Adrenal gland (tissue), 19 donors: ENCODE measurements around the gene FGF19. TPM values are rescaled to one million over a fixed set of nuclear protein-coding genes. Genes with fewer than 3 reads are reported as not detected.

Experiments used
- DNase-seq, 7 donors: peaks; one replicate each; pipeline ENCODE4 v3.0.0-alpha.2; 2019 to 2020
- H3K27ac ChIP-seq, 5 donors: fragments of 200-600 bp; sonication (generic) in 4 of 5; 1 replicate in 3 of 5; 2 replicates in 2 of 5; pipeline versions ENCODE4 v1.5.1 to v1.8.0; 2016 to 2020; ENCODE audit warnings: mild to moderate bottlenecking in 1 of 5
- H3K27me3 ChIP-seq: fragments of 200-600 bp; 2 replicates; pipeline ENCODE4 v1.8.0; 2021
- H3K36me3 ChIP-seq, 2 donors: fragments of 200-600 bp; replicated peaks in 1 of 2; 1 replicate in 1 of 2; 2 replicates in 1 of 2; pipeline versions ENCODE4 v1.5.1 to v1.8.0; 2018 to 2022
- H3K4me1 ChIP-seq, 2 donors: fragments of 200-600 bp; replicated peaks in 1 of 2; 1 replicate in 1 of 2; 2 replicates in 1 of 2; pipeline versions ENCODE4 v1.5.1 to v1.8.0; 2018 to 2021
- H3K4me3 ChIP-seq, 4 donors: fragments of 200-600 bp; sonication (generic) in 3 of 4; one replicate each; pipeline ENCODE4 v1.5.1; 2016 to 2018
- H3K9me3 ChIP-seq, 3 donors: fragments of 200-600 bp; sonication (generic) in 1 of 3; replicated peaks in 1 of 3; 1 replicate in 2 of 3; 2 replicates in 1 of 3; pipeline versions ENCODE4 v1.5.1 to v1.8.0; 2016 to 2021
- CTCF ChIP-seq, 6 experiments: fragments of 450-650 bp in 4 of 6; fragments of 200-600 bp in 2 of 6; sonication (generic) in 1 of 6; IDR thresholded peaks; 1 replicate in 5 of 6; 2 replicates in 1 of 6; pipeline versions ENCODE4 v1.5.1 to v1.8.0; 2016 to 2021; ENCODE audit warnings: antibody characterized with exemption in 6 of 6, mild to moderate bottlenecking in 2 of 6, moderate library complexity in 1 of 6
- POLR2A ChIP-seq, 2 donors: fragments of 450-650 bp; IDR thresholded peaks; one replicate each; pipeline ENCODE4 v1.6.1; 2017; ENCODE audit warnings: antibody characterized with exemption in 2 of 2, mild to moderate bottlenecking in 2 of 2, moderate library complexity in 1 of 2
- WGBS, 4 donors: extraction: QIAGEN DNeasy Blood & Tissue Kit in 2 of 4; methylation state at CpG; one replicate each; pipeline versions ENCODE4 v1.1.5 to v1.1.7; 2013 to 2017; 5-methylcytosine and 5-hydroxymethylcytosine counted together
- intact Hi-C, 2 donors: fragments of 100-400 bp; cut with DNase I; formaldehyde crosslinking; loops; one replicate each; pipeline versions ENCODE4 v1.14.1 to v1.15.0; 2022 to 2023
- long read RNA-seq, 10 donors: library from polyadenylated mRNA in 3 of 10; unstranded in 2 of 10; stranded (forward) in 1 of 10; transcript quantifications; one replicate each; pipeline ENCODE4 v2.0.0 and lab custom pipeline, GENCODE V29; 2021 to 2026
- polyA plus RNA-seq, 3 donors: library from polyadenylated mRNA; stranded (reverse); fragments of 200-250 nt in 2 of 3; fragments of 350-450 nt in 1 of 3; fragmentation: Illumina TruSeq in 1 of 3; extraction: RNeasy Lipid Tissue Mini Kit (QIAGEN cat#74804) in 1 of 3; gene quantifications; one replicate each; pipeline ENCODE4 v1.2.3, GENCODE V29; 2013 to 2014
- total RNA-seq, 9 donors: library from RNA; depleted of rRNA in 4 of 9; stranded (reverse); fragments of >200 nt in 4 of 9; fragments of 120-200 nt in 1 of 9; fragmentation: NEBNext Ultra II Directional in 1 of 9; extraction: Animal tissue kit (Norgen Biotek cat#: 25700) in 1 of 9; gene quantifications; one replicate each; pipeline versions ENCODE4 v1.1.0 to v1.2.4, GENCODE V29; 2013 to 2023
- donor health status: healthy with polysubstance abuse.
- donor health status: Bipolar disorder and iron deficiency.
- donor health status: DM: yes; HTN: yes; CAD: no.
- donor health status: DM: no; HTN: no; CAD: no.
- donor health status: DM: no; HTN: no; CAD: no.
- donor health status: DM: yes; HTN: yes; CAD: no.

The FGF19 gene
- total RNA-seq (not detected), polyA plus RNA-seq (not detected)
- long read RNA-seq, donor 1: 0 reads
- long read RNA-seq, donor 2: 0 reads
- long read RNA-seq, donor 3: 0 reads
- long read RNA-seq, donor 4: 0 reads
- long read RNA-seq, donor 5: 0 reads
- long read RNA-seq, donor 6: 0 reads
- long read RNA-seq, donor 7: 0 reads
- long read RNA-seq, donor 8: 0 reads
- long read RNA-seq, donor 9: 0 reads
- long read RNA-seq, donor 10: 0 reads

- Histone ChIP-seq H3K4me3 (no peak within 1 kb of the TSS), H3K9me3 (no peaks in the 10 kb centered on the region), H3K27ac (no peak within 1 kb of the TSS), H3K36me3 (no peaks in the 10 kb centered on the region), H3K4me1 (peaks cover 0 to 9% of the 10 kb centered on the region in 2 donors), H3K27me3 (peaks cover 67% of the 10 kb centered on the region)
- no peak for TF ChIP-seq CTCF (IDR thresholded peaks at IDR 0.05)
- no peak for TF ChIP-seq POLR2A (IDR thresholded peaks at IDR 0.05)
- intact Hi-C loops: no loop called here
- WGBS, 4 donors: 0 to 1% (median 1%) methylated on average over 9 to 67 of the region's 67 CpGs; no CpG with 5 or more reads in 1 of the 4 donors
- DNase-seq: no peak
Observed at GRCh38 chr11:69703768-69704507, at the start of gene FGF19. FGF19 (minus strand) TSS chr11:69704022; CDS start chr11:69703876, 146 bp downstream.

GRCh38 chr11:69752890-69753289 is 49.1 kb upstream of the FGF19 start:
- WGBS, 4 donors: 37 to 59% (median 50%) methylated on average over 2 to 4 of the region's 4 CpGs
- Histone ChIP-seq H3K27me3 (no peaks in the 10 kb centered on the region), H3K27ac (no peak overlapping the region), H3K4me3 (no peak overlapping the region), H3K36me3 (no peaks in the 10 kb centered on the region), H3K9me3 (no peaks in the 10 kb centered on the region), H3K4me1 (no peaks in the 10 kb centered on the region)
- DNase-seq: no peak
- intact Hi-C loops: no loop called here
- TF ChIP-seq CTCF (IDR thresholded peaks at IDR 0.05): no peak
- TF ChIP-seq POLR2A (IDR thresholded peaks at IDR 0.05): no peak

- Histone ChIP-seq H3K4me3 (no peak overlapping the region), H3K4me1 (no peaks in the 10 kb centered on the region), H3K27me3 (no peaks in the 10 kb centered on the region), H3K36me3 (no peaks in the 10 kb centered on the region), H3K27ac (no peak overlapping the region), H3K9me3 (no peaks in the 10 kb centered on the region)
- DNase-seq: no peak
- intact Hi-C loops: no loop called here
- 73 to 80% (median 76%) methylated on average over 8 to 11 of the region's 11 CpGs for WGBS, 4 donors
- TF ChIP-seq POLR2A (IDR thresholded peaks at IDR 0.05) (no peak), CTCF (IDR thresholded peaks at IDR 0.05) (no peak)
Observed at GRCh38 chr11:69750875-69751597, 47.2 kb upstream of the FGF19 start.

- H3K4me3 ChIP-seq: no peak overlapping the region
- H3K36me3 ChIP-seq: no peaks in the 10 kb centered on the region
- DNase-seq: no peak
- intact Hi-C loops: no loop called here
- H3K9me3 ChIP-seq: no peaks in the 10 kb centered on the region
- H3K27ac ChIP-seq: no peak overlapping the region
- H3K4me1 ChIP-seq: no peaks in the 10 kb centered on the region
- 64 to 72% (median 71%) methylated on average over 5 to 11 of the region's 11 CpGs for WGBS, 4 donors
- H3K27me3 ChIP-seq: no peaks in the 10 kb centered on the region
- no peak for TF ChIP-seq CTCF (IDR thresholded peaks at IDR 0.05)
- no peak for TF ChIP-seq POLR2A (IDR thresholded peaks at IDR 0.05)
Observed at GRCh38 chr11:69750108-69750850, 46.5 kb upstream of the FGF19 start.
